ENCODE results near the gene HAUS3. TPM values are rescaled to one million over a fixed set of nuclear protein-coding genes. Genes with fewer than 3 reads are reported as not detected.

Gene HAUS3
- total and polyA plus RNA-seq, 2 of the 13 experiments (the other 11 are each of a cell fraction or from before 2014, with no cell fraction given), result 3.9 to 12.6 TPM

GRCh38 chr4:2241410-2242353 lies at the start of gene HAUS3, which contains the start of gene POLN (continued):
- TF ChIP-seq ATF5 (CRISPR knock-in tag; IDR thresholded peaks at IDR 0.05; ENCODE audit: low read depth) (no peak), ZNF382 (CRISPR knock-in tag; IDR thresholded peaks at IDR 0.05; ENCODE audit: borderline replicate concordance) (no peak), THAP8 (CRISPR knock-in tag; IDR thresholded peaks at IDR 0.05; ENCODE audit: borderline replicate concordance) (no peak), MTERF4 (CRISPR knock-in tag; IDR thresholded peaks at IDR 0.05) (no peak), RARG (CRISPR knock-in tag; IDR thresholded peaks at IDR 0.05; ENCODE audit: low read depth) (no peak), MXD3 (CRISPR knock-in tag; IDR thresholded peaks at IDR 0.05) (peak; percentile 61), ZNF557 (CRISPR knock-in tag; IDR thresholded peaks at IDR 0.05) (peak; percentile 54; the same call in 1 of the 2 replicates), SMAD1 (CRISPR knock-in tag; IDR thresholded peaks at IDR 0.05; ENCODE audit: borderline replicate concordance, low read depth) (no peak), HOXA5 (CRISPR knock-in tag; IDR thresholded peaks at IDR 0.05) (no peak), TP53 (CRISPR knock-in tag; conservative IDR thresholded peaks at IDR 0.05) (no peak), ZBED4 (CRISPR knock-in tag; IDR thresholded peaks at IDR 0.05; ENCODE audit: borderline replicate concordance) (0 out of 2 replicates have a peak, but pooled peaks have one; percentile 52), HOXA7 (CRISPR knock-in tag; IDR thresholded peaks at IDR 0.05) (no peak), PLSCR1 (CRISPR knock-in tag; IDR thresholded peaks at IDR 0.05; ENCODE audit: borderline replicate concordance) (no peak), NR2F1 (CRISPR knock-in tag; IDR thresholded peaks at IDR 0.05) (no peak), MLX (CRISPR knock-in tag; IDR thresholded peaks at IDR 0.05) (peak; percentile 62), DRAP1 (CRISPR knock-in tag; IDR thresholded peaks at IDR 0.05) (peak; percentile 76; the same call in 1 of the 2 replicates), ZNF577 (CRISPR knock-in tag; IDR thresholded peaks at IDR 0.05; ENCODE audit: borderline replicate concordance, low read depth) (no peak), HNRNPL (IDR thresholded peaks at IDR 0.05; ENCODE audit: low read depth, low read length) (no peak), ZNF337 (CRISPR knock-in tag; IDR thresholded peaks at IDR 0.05; ENCODE audit: borderline replicate concordance, low read depth) (no peak)

Measured in HepG2 (cell line).